Superior temporal gyrus (tissue), 1 donor: ENCODE results near the gene GALNT18.

ENCODE experiments used
- DNase-seq: peaks from one replicate; pipeline ENCODE4 v3.0.0-alpha.2; 2016; ENCODE audit errors: extremely low spot score

The GALNT18 gene

GRCh38 chr11:11272254-11272653 lies 349.6 kb downstream of the GALNT18 start:
- DNase-seq = no peak

GRCh38 chr11:11270236-11270775 lies 351.5 kb downstream of the GALNT18 start:
- no peak for DNase-seq

GRCh38 chr11:11268706-11269105 lies 353.1 kb downstream of the GALNT18 start:
- no peak for DNase-seq

- DNase-seq = no peak
Observed at GRCh38 chr11:11268119-11268518, 353.7 kb downstream of the GALNT18 start.

GRCh38 chr11:11267312-11267711 lies 354.5 kb downstream of the GALNT18 start:
- no peak for DNase-seq

- no peak for DNase-seq
Observed at GRCh38 chr11:11265994-11266606, 355.7 kb downstream of the GALNT18 start.

DNA sequence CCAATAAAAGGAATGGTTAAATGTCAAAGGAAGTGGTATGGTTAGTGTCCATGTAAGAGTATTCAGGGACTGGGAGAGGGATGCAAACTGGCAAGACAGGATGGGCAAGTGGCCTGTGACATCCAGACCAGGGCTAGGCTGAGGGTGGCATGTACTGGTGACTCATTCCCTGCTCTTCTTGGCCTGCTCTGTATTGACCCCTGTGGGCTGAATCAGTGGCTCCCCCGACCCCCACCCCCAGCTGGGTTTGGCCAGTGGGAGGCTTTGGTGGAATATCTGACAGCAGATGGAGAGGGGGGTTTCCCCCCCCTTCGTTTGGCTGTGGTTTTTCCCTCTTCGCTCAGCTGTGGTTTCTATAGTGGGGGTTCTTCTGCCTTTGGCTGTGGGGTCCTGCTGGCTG lies 356.5 kb downstream of the GALNT18 start:
- no peak for DNase-seq

GRCh38 chr11:11263238-11264005 lies 358.4 kb downstream of the GALNT18 start:
- DNase-seq = no peak

- DNase-seq = no peak
Observed at GRCh38 chr11:11262171-11262920, 359.5 kb downstream of the GALNT18 start.

- DNase-seq = no peak
Observed at GRCh38 chr11:11261629-11262028, 360.2 kb downstream of the GALNT18 start.

- no peak for DNase-seq
Observed at GRCh38 chr11:11260903-11261302, 360.9 kb downstream of the GALNT18 start.

- DNase-seq = no peak
Observed at GRCh38 chr11:11253995-11254394, 367.8 kb downstream of the GALNT18 start.

DNA sequence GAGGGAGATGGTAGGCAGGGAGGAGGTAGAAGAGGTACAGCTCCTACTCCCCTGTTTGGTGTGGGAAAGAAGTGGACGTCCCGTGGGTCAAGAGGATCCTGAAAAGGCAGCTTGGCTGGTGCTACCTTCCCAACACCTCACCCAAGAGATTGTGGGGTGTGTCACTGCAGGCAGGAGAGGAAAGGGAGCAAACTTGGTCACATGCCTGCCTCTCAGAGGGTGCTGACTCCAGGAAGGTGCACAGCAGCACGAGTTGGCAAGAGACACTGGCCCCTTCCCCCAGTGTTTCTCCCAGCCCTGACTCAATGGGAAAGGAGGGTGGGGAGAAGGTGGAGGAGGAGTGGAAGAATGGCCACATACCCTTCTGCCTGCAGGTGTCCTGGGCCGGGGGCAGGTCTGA lies 368.3 kb downstream of the GALNT18 start:
- DNase-seq = no peak

DNA sequence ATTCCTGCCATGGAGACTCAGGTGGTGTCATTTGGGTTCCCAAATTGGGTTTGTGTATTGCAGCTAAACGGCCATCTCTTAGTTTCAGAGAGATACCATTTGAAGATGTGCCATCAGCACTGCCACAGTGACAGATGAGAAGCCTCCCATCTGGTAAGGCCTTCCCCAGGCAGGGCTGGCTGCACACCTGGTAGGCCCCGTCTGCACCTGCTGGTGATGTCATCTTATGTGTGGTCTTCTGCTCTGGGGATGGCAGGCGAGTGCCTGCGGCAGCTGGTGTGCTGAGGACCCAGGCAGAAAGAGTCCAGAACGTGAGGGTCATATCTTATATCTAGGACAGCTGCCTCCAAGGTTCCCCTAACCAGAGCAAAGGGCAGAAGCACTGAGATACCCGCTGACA lies 369.4 kb downstream of the GALNT18 start:
- no peak for DNase-seq

DNA sequence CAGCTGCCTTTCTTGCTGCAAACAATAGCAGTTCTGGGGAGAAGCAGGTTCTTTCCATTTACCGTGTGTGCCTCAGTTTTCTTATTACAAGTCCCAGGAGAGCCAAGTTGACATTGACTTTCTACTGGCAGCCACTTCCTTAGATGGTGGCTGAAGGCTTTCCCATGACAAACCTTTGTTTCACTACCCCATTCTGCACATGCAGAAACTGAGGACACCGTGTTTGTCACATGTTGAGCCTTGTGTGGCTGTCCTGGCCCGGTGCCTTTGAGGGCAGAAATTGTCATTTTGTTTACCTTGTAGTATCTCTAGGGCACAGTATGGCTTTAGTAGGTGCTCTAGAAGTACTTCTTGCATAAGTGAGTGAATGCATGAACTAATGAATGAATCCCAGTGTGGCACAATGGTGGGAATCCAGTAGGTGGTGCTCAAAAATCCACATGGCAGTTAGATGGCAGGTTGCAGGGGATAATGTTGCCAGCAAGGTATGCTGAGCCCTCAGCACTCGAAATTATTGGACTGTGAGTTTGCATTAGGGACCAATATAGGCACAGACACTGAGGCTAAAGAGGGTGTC lies 370.3 kb downstream of the GALNT18 start:
- DNase-seq = no peak

- no peak for DNase-seq
Observed at GRCh38 chr11:11250470-11250869, 371.3 kb downstream of the GALNT18 start.

- DNase-seq = no peak
Observed at GRCh38 chr11:11247576-11247975, 374.2 kb downstream of the GALNT18 start.

DNA sequence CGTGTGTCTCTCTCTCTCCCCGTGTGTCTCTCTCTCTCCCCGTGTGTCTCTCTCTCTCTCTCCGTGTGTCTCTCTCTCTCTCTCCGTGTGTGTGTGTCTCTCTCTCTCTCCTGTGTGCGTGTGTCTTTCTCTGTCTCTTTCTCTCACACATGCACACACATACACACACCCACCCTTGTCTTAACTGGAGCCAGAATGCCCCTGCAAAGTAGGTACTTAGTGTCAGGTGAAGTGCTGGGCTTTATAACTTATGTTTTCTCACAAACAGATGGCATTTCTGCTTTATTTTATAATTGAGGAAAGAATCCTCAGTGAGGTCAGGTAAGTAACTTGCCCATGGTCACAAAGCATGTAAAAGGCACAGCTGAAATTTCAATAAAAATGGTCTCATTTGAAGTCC lies 374.7 kb downstream of the GALNT18 start:
- no peak for DNase-seq

DNA sequence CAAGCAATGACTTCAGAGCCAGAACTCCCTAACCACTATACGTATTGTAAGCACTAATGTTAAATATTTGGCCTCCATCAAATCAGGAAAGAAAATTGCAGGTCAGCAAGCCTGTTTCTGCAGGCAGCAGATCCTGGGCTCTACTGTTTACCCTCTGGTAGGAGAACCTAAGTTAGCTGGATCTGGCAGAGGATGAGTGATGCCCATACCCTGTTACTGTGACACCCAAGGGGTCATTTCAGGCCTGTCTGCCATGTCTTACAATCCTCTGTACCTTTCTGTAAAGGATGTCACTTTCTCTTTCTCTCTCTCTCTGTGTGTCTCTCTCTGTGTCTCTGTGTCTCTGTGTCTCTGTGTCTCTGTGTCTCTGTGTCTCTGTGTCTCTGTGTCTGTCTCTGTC lies 375.6 kb downstream of the GALNT18 start:
- no peak for DNase-seq

- no peak for DNase-seq
Observed at GRCh38 chr11:11245453-11245852, 376.4 kb downstream of the GALNT18 start.

- no peak for DNase-seq
Observed at GRCh38 chr11:11244470-11245080, 377.2 kb downstream of the GALNT18 start.
